Cardiac muscle cell (in vitro differentiated cells and primary cell): ENCODE measurements around the gene HNF1A. TPM values are rescaled to one million over a fixed set of nuclear protein-coding genes. Genes with fewer than 3 reads are reported as not detected.

ENCODE experiments used
- DNase-seq, 2 donors: peaks; one replicate each; pipeline versions ENCODE4 v3.0.0 to v3.0.0-alpha.2; 2010 to 2017; ENCODE audit warnings: low read depth in 1 of 2, low spot score in 1 of 2
- H3K27ac ChIP-seq: fragments of 200-600 bp; sonication (generic); 2 replicates; pipeline ENCODE4 v1.5.1; 2016
- H3K27me3 ChIP-seq: fragments of 200-600 bp; sonication (generic); 2 replicates; pipeline ENCODE4 v1.6.0; 2016; ENCODE audit warnings: control low read depth
- H3K36me3 ChIP-seq: fragments of 200-600 bp; sonication (generic); 2 replicates; pipeline ENCODE4 v1.5.1; 2016; ENCODE audit warnings: control low read depth
- H3K4me1 ChIP-seq: fragments of 200-600 bp; sonication (generic); 2 replicates; pipeline ENCODE4 v1.8.1; 2017; ENCODE audit warnings: low read depth, mild to moderate bottlenecking, mixed run types
- H3K4me3 ChIP-seq: fragments of 200-600 bp; sonication (generic); 2 replicates; pipeline ENCODE4 v1.5.1; 2016; ENCODE audit warnings: mild to moderate bottlenecking
- H3K9me3 ChIP-seq: fragments of 200-600 bp; sonication (generic); 2 replicates; pipeline ENCODE4 v1.5.1; 2017; ENCODE audit warnings: low read depth, mild to moderate bottlenecking, control low read depth
- CTCF ChIP-seq: IDR thresholded peaks from 2 replicates; pipeline ENCODE4 v1.5.1; 2012; ENCODE audit warnings: low read depth, mild to moderate bottlenecking, low read length
- polyA plus RNA-seq: library from polyadenylated mRNA; unstranded; fragments of >200 nt; fragmentation: Nextera tagmentation; extraction: Ambion mirVana; gene quantifications from 2 replicates; pipeline ENCODE4 v1.2.1, GENCODE V29; 2016
- total RNA-seq: library from RNA; depleted of rRNA; stranded (reverse); fragments of >200 nt; gene quantifications from 2 replicates; pipeline ENCODE4 v1.2.3, GENCODE V29; 2016

Gene HNF1A
- total and polyA plus RNA-seq, 2 experiments from 2014 or later: not detected

- no peak for TF ChIP-seq CTCF
- Histone ChIP-seq H3K27me3 (no peaks in the 10 kb centered on the region), H3K4me1 (no peaks in the 10 kb centered on the region), H3K36me3 (no peaks in the 10 kb centered on the region), H3K9me3 (no peaks in the 10 kb centered on the region), H3K4me3 (no peak overlapping the region), H3K27ac (no peak overlapping the region)
- DNase-seq: no peak
Measured at GRCh38 chr12:120991965-120992364, 13.6 kb downstream of the HNF1A start.

DNA sequence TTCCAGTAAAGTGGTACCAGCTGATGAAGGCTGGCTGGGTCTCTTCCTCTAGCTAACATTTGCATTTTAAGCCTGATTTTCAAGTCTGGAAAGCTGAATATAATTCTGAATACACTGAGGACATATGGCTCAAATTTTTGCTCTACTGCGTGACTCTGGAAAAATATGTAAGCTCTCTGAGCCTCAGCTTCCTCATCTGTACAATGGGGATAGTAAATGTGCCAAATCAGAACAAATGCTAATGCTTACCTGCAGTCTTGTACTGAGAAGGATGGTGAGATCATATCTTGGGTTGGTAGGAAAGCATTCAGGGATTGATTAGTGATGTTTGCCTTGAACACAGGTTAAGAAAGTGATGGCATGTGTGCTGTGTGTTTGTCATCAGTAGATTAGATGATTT lies 14.6 kb downstream of the HNF1A start:
- no peaks in the 10 kb centered on the region for H3K4me1 ChIP-seq
- no peak for TF ChIP-seq CTCF
- no peak overlapping the region for H3K4me3 ChIP-seq
- no peak for DNase-seq
- H3K27me3 ChIP-seq: no peaks in the 10 kb centered on the region
- H3K27ac ChIP-seq: no peak overlapping the region
- no peaks in the 10 kb centered on the region for H3K9me3 ChIP-seq
- no peaks in the 10 kb centered on the region for H3K36me3 ChIP-seq

DNA sequence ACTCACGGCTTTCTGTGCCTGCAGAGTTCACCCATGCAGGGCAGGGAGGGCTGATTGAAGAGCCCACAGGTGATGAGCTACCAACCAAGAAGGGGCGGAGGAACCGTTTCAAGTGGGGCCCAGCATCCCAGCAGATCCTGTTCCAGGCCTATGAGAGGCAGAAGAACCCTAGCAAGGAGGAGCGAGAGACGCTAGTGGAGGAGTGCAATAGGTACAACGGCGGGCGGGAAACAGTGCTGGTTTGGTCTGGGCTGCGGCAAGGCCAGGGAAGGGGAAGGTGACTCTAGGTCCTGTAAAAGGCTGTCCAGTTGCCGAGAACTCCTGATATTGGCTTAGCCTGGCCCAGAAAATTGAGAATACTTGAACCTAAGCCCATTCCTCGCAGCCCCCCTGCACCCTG lies 15.2 kb downstream of the HNF1A start:
- DNase-seq: no peak
- Histone ChIP-seq H3K9me3 (no peaks in the 10 kb centered on the region), H3K36me3 (no peaks in the 10 kb centered on the region), H3K4me3 (no peak overlapping the region), H3K27ac (no peak overlapping the region), H3K27me3 (no peaks in the 10 kb centered on the region), H3K4me1 (no peaks in the 10 kb centered on the region)
- no peak for TF ChIP-seq CTCF

- H3K27ac ChIP-seq: no peak overlapping the region
- no peak for TF ChIP-seq CTCF
- no peaks in the 10 kb centered on the region for H3K36me3 ChIP-seq
- H3K4me3 ChIP-seq: no peak overlapping the region
- no peak for DNase-seq
- no peaks in the 10 kb centered on the region for H3K4me1 ChIP-seq
- no peaks in the 10 kb centered on the region for H3K9me3 ChIP-seq
- H3K27me3 ChIP-seq: no peaks in the 10 kb centered on the region
Measured at GRCh38 chr12:120994059-120994458, 15.7 kb downstream of the HNF1A start.

GRCh38 chr12:120994589-120995337 lies 16.4 kb downstream of the HNF1A start:
- H3K27me3 ChIP-seq: no peaks in the 10 kb centered on the region
- no peak overlapping the region for H3K4me3 ChIP-seq
- DNase-seq: no peak
- H3K36me3 ChIP-seq: no peaks in the 10 kb centered on the region
- H3K27ac ChIP-seq: no peak overlapping the region
- H3K4me1 ChIP-seq: no peaks in the 10 kb centered on the region
- no peaks in the 10 kb centered on the region for H3K9me3 ChIP-seq
- TF ChIP-seq CTCF: no peak
